Cardiac atrium fibroblast (primary cell): ENCODE measurements around the gene C6orf132. TPM values are rescaled to one million over a fixed set of nuclear protein-coding genes. Genes with fewer than 3 reads are reported as not detected.

Experiments
- total RNA-seq: library from RNA; depleted of rRNA; stranded (reverse); fragments of >200 nt; gene quantifications from 2 replicates; pipeline ENCODE4 v1.2.3, GENCODE V29; 2015

Gene C6orf132, protein sequence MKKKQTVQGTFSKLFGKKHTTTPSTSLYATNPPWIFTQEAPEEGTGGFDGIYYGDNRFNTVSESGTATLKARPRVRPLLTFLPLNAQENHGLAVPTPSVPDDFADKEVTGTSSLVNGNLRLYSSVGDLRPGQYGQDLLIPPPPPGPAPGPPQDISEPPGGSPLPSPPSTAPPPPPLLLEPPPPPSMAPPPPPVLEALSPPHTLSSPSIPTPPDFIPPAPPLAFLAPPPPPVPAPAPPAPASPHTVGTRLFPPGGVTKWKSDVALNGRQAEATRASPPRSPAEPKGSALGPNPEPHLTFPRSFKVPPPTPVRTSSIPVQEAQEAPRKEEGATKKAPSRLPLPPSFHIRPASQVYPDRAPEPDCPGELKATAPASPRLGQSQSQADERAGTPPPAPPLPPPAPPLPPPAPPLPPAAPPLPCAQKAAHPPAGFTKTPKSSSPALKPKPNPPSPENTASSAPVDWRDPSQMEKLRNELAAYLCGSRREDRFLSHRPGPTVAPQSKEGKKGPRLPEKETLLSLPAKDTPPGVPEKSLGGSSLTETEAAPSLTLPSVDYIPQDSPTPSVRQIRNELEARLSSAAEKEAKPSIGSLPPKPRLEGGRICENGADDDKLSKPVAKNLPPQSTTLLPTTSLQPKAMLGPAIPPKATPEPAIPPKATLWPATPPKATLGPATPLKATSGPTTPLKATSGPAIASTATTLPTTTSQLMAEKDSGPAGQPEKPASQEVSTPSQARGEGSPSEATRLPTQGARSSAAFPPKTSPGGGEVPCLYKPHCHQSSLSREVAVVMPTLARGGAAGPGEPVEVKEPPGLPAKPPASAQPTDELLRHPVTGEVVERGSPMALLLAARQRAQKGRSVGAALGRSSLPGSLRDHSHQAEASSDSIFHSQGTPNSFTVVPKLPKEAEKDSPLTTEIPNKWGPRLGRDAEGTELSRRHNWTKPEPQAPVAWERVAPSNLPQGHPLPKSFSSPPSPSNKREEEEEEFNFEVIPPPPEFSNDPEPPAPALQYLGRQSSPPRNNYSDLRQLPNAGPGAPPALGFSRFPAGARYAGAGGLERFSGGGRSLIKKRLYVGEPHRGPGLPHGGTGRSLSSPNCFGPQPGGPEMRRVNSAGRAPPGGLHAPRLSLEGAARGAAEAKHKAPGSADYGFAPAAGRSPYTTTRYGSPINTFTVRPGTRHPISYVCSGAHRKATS
- total RNA-seq, result 1.3 and 3.1 TPM in 2 replicates

GRCh38 chr6:42142118-42142835 is at the start of gene C6orf132:
C6orf132 (minus strand) TSS chr6:42142620; CDS start chr6:42142444, 176 bp downstream.

DNA sequence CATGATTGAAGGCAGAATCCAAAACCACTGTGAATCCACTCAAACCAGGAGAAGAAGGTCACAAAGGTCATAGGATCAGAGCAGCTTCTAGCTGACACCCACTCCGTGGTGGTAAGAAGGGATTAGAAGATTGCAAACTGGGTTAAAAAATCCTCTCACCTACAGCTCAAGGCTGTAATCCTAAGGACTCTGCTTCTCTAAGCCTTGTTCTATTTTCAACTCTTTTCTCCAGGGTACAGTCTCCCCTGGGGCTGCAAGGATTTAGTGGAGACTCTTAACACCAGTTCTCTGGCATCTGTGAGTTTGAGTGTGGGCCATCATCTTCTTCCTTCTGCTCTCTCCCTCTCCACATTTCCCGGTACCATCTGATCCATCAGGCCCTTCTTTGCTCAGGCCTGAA is 30.7 kb upstream of the C6orf132 start, which contains the start of gene GUCA1A:
TSS of gene GUCA1A (plus strand) at position 264 of the 400 bp plus-strand sequence. CDS start 250 bp downstream, outside the sequence.

Other genes with a start within 250 kb of the C6orf132 start
- gene USP49, start 247.2 kb downstream of the C6orf132 start, total RNA-seq, result 0.36 and 0.65 TPM in 2 replicates
- gene MED20, start 221.5 kb downstream of the C6orf132 start, total RNA-seq, result 12.2 and 12.6 TPM in 2 replicates
- gene BYSL, start 221.1 kb downstream of the C6orf132 start, total RNA-seq, result 10.8 and 20.1 TPM in 2 replicates
- 102 and 104 TPM in 2 replicates for gene CCND3, start 200.8 kb downstream of the C6orf132 start, total RNA-seq
- 6.0 and 16.0 TPM in 2 replicates for gene TAF8, start 92.1 kb downstream of the C6orf132 start, total RNA-seq
- gene GUCA1A, start 30.7 kb upstream of the C6orf132 start, total RNA-seq, result not detected in 2 replicates
- gene GUCA1B, start 52.3 kb upstream of the C6orf132 start, total RNA-seq, result not detected in 2 replicates
- gene MRPS10, start 75.2 kb upstream of the C6orf132 start, total RNA-seq, result 27.4 and 31.6 TPM in 2 replicates